D721Med (cell line): ENCODE measurements around the gene CAP2.
"Not testable (repeated sequence)": the region's sequence is repeated elsewhere in the genome, so short reads cannot be mapped to it uniquely, and the experiment has no call there.

Experiments used
- DNase-seq: peaks from one replicate; pipeline ENCODE4 v3.0.0; 2011; ENCODE audit warnings: low spot score; ENCODE audit not compliant: insufficient read length
- FAIRE-seq: peaks from 2 replicates; lab custom pipeline; 2011; peaks lifted over from hg19 to GRCh38; lab: Jason Lieb, UNC
- CTCF ChIP-seq: IDR thresholded peaks from 2 replicates; pipeline ENCODE4 v1.5.1; 2012; ENCODE audit warnings: mild to moderate bottlenecking, control low read depth; ENCODE audit not compliant: insufficient read depth; ENCODE audit errors: missing control alignments

CAP2 gene

GRCh38 chr6:17396256-17396655 is 2.9 kb downstream of the CAP2 start:
- DNase-seq: no peak
- TF ChIP-seq CTCF: no peak
- FAIRE-seq: no peak

- no peak for FAIRE-seq
- no peak for DNase-seq
- no peak for TF ChIP-seq CTCF
Measured at GRCh38 chr6:17397764-17398194, 4.4 kb downstream of the CAP2 start.

- not testable (repeated sequence) for FAIRE-seq, DNase-seq
Measured at GRCh38 chr6:17405181-17405943, 12.0 kb downstream of the CAP2 start.

- no peak for FAIRE-seq
- no peak for DNase-seq
- no peak for TF ChIP-seq CTCF
Measured at GRCh38 chr6:17405944-17406245, 12.5 kb downstream of the CAP2 start.

GRCh38 chr6:17408081-17408480 is 14.7 kb downstream of the CAP2 start:
- DNase-seq (no peak), FAIRE-seq (no peak)
- no peak for TF ChIP-seq CTCF

- DNase-seq (no peak), FAIRE-seq (no peak)
- no peak for TF ChIP-seq CTCF
Measured at GRCh38 chr6:17410281-17410680, 16.9 kb downstream of the CAP2 start.

GRCh38 chr6:17413313-17413750 is 19.9 kb downstream of the CAP2 start:
- no peak for DNase-seq
- FAIRE-seq: no peak
- no peak for TF ChIP-seq CTCF

GRCh38 chr6:17414395-17414794 is 21.0 kb downstream of the CAP2 start:
- DNase-seq, FAIRE-seq: not testable (repeated sequence)
